Stimulated activated CD4-positive, alpha-beta T cell treated with anti-CD3 and anti-CD28 coated beads, TNF-alpha, amount 100 ng/mL, for 24 hours (primary cell): ENCODE results near the gene CNTNAP4.

Experiments
- DNase-seq, 3 experiments: peaks; one replicate each; pipeline ENCODE4 v3.0.0-alpha.2; 2020; ENCODE audit warnings: low read depth in 3 of 3

The CNTNAP4 gene

DNA sequence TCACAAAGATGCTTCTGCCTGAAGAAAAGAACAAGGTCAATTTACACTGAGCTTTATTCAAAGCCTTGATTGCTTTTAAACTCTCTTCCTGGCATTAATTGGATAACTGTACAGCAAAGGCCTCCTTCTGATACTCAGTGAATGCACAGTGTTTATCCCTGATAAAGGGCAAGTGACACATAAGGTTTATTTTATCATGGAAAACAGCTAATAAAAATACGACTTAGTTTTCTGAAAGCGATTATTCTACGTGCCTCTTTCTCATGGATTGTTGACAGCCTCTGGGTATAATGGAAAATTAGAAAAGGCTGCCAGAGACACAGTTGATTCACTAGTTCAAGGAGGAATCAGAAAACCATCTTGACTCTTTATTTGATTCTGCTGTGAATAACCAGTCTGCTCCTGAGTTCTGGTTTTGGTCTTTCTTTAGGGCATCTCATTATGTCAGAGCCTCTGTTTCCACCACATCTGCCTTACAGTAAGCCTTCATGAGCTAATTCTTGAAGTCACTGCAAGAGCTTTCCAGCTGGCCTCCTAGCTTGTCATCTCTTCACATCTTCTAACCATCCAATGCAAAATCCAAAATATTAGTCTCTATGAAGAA is 212.9 kb downstream of the CNTNAP4 start:
- no peak for DNase-seq

GRCh38 chr16:76500006-76500405 is 222.8 kb downstream of the CNTNAP4 start:
- no peak for DNase-seq

DNA sequence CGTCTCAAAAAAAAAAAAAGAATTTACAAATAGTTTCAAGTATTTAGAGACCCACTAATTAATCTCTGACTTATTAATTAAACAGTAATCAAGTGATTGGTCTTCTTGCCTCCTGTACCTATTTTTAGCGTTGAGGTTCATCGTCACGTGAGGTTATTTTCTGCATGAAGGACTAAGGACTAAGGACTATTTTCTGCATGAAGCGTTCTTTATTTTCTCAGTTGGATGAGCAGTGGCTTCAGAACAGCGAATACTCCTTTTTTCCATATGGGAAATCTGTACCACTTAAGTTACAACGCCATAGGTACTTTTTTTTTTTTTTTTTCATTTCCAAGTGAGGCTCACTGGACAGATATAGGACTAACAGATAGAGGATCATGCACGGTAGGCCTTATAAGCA is 224.9 kb downstream of the CNTNAP4 start:
- no peak for DNase-seq

GRCh38 chr16:76502555-76502954 is 225.4 kb downstream of the CNTNAP4 start:
- DNase-seq: no peak

DNA sequence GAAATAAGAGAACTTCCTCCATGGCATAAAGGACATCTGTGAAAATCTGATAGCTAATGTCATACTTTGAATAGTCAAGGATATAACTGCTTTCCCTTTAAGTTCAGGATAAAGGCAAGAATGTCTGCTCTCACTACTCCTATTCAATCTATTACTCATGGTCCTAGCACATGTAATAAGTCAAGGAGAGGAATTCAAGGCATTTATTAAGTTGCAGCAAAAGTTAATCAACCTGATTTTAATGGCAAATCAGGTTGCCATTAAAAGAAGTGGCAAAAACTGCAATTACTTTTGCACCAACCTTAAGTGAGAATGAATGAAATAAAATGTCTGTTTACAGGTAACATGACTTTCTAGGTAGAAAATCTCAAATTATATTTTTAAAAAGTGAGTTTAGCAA is 225.9 kb downstream of the CNTNAP4 start:
- DNase-seq: no peak

- DNase-seq: no peak
Measured at GRCh38 chr16:76511203-76511602, 234.0 kb downstream of the CNTNAP4 start.

GRCh38 chr16:76518781-76519180 is 241.6 kb downstream of the CNTNAP4 start:
- DNase-seq: no peak

GRCh38 chr16:76524356-76524755 is 247.2 kb downstream of the CNTNAP4 start:
- DNase-seq: no peak

DNA sequence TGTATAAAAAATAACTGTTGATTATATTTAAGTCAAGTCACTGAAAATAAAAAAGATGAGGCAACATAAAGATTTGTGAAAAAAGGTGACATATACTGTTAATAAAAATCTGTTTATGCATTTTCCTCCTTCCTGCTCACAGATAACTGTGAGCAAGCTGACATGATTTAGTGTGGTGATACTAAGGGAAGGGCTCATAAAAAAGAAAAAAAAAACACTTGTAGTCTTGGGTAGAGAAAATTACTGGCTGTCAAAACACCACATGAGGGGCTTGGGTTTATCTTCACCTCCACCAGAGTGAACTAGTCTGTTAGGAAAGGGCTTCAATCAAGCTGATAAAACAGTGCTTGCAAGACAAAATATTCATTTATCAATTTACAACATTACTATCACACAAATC is 247.6 kb downstream of the CNTNAP4 start:
- DNase-seq: no peak

- DNase-seq: no peak
Measured at GRCh38 chr16:76527244-76527643, 250.0 kb downstream of the CNTNAP4 start.

DNA sequence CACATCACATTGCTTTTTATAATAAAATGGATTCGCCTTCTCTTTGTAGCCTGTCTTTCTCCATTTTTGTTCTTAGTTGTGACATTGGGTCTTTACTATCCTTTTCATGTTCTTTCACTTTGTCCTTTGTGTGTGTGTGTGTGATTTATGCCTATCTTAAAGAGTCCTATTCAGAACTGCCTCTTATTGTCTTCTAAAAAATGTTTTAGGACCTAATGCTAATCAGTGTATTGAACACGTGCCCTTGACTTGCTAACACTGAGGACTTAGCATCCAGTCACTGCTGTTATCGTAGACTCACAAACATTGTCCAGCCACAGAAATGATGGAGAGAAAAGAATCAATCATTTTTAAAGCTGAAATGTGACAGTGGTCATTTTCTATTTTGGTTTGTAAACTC is 251.9 kb downstream of the CNTNAP4 start:
- no peak for DNase-seq

- DNase-seq: no peak
Measured at GRCh38 chr16:76531236-76531635, 254.0 kb downstream of the CNTNAP4 start.

GRCh38 chr16:76532188-76532973 is 255.2 kb downstream of the CNTNAP4 start:
- DNase-seq: no peak

DNA sequence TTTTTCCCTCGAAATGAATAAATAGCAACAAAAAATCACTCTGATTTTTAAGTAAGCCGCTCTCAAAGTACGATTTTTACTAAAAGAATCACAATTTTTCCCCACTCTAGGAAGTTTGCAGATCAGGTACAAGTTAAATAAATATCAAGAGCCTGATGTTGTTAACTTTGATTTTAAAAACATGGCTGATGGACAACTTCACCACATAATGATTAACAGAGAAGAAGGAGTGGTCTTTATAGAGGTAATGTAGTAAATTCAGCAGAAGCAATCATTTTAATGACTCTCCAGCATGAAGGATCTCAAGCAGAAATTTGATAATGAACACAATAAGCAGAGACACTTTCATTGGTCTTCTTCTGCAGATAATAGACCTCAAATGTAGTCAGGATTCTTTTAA is 262.4 kb downstream of the CNTNAP4 start:
- no peak for DNase-seq

DNA sequence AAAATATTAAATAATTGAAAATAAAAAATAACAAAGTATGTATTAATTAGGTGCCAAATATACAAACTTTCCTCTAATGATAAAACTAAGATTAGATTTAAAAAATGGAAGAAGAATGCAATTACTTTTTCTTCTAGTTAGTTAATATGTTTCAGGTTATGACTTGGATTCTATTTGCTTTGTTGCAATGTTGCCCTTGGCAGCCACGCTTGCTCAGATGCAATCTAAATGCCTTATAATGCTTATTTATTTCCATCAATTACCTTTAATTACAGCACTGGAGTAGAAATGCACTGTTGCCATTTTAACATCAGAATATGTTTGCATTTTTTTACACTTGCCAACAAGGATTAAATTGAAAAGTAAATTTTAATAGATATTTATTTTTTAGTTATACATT is 263.9 kb downstream of the CNTNAP4 start:
- no peak for DNase-seq

DNA sequence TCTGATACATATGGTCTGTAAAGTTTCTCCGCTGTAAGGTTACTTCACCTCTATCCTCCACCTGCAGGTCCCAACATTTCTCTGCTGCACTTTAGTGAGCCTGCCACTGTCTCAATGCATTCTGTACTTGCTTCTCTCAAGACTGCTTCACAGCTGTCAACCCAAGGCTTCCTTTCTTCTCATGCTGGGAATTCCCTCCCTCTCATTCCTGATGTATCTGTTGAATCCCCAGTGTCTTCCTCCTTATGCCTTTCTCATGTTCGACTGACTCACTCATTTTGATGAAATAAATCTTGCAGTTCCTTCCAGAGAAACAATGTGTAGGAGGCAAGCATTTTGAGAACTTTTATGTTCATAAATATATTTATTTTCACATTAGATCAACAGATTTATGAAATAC is 288.3 kb downstream of the CNTNAP4 start:
- no peak for DNase-seq

GRCh38 chr16:76571755-76572154 is 294.6 kb downstream of the CNTNAP4 start:
- no peak for DNase-seq

DNA sequence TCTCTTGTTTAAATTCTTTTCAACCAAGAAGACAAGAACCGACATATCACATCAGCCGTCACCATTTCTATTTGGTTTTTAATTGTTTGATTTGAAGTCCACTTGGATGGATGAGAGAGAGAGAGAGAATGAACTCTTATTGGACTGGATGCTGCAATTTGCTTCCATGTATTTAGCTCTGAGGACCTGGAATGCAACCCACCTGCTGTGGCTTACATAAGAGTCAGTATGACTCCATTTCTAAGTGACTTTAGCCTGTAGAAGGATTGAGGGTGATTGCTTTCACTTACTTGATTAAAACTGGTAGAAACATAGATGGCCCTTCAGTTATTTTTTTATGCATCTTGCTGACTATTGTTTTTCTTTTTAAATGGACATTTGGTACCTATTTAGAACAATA is 296.1 kb downstream of the CNTNAP4 start:
- DNase-seq: no peak

- no peak for DNase-seq
Measured at GRCh38 chr16:76574651-76575050, 297.4 kb downstream of the CNTNAP4 start.

DNA sequence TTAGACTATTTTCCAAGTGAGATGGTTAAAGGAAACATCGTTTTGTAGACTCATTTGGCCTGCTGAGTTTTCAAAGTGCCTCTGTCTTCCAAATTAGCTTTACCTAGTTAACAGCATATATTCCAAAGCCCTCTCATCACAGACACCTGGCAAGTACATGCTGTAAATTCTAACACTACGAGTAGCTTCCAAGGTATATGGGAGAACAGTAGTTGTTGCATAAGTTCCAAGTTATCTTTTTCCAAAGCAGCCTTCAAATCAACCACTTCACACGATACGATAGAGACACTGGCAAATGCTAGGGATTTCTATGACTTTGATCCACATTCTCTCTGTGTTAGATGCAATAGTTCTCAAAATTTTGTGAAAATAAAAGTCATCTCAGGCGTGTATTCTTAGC is 299.3 kb downstream of the CNTNAP4 start:
- no peak for DNase-seq

GRCh38 chr16:76577003-76577402 is 299.8 kb downstream of the CNTNAP4 start:
- DNase-seq: no peak

GRCh38 chr16:76579277-76579922 is 302.2 kb downstream of the CNTNAP4 start:
- DNase-seq: no peak

GRCh38 chr16:76583466-76583865 is 306.3 kb downstream of the CNTNAP4 start:
- DNase-seq: no peak
